Smooth muscle cell (in vitro differentiated cells): ENCODE data around the gene MAP2K7. TPM values are rescaled to one million over a fixed set of nuclear protein-coding genes. Genes with fewer than 3 reads are reported as not detected.
"Not testable (repeated sequence)": the region's sequence is repeated elsewhere in the genome, so short reads cannot be mapped to it uniquely, and the experiment has no call there.

Source experiments
- DNase-seq: peaks from one replicate; lab custom pipeline; 2025; ENCODE audit not compliant: unreplicated experiment; lab: John Stamatoyannopoulos, UW
- H2AFZ ChIP-seq: fragments of 200-600 bp; sonication (generic); 2 replicates; pipeline ENCODE4 v1.6.0; 2016; ENCODE audit warnings: antibody characterized with exemption, low read depth, mild to moderate bottlenecking
- H3F3A ChIP-seq: fragments of 200-600 bp; sonication (generic); 2 replicates; pipeline ENCODE4 v1.6.0; 2017; ENCODE audit warnings: antibody characterized with exemption, low read depth
- H3K27ac ChIP-seq: fragments of 200-600 bp; sonication (generic); 2 replicates; pipeline ENCODE4 v1.5.1; 2016; ENCODE audit warnings: low read depth, mild to moderate bottlenecking
- H3K27me3 ChIP-seq: fragments of 200-600 bp; sonication (generic); 2 replicates; pipeline ENCODE4 v1.6.1; 2016; ENCODE audit warnings: low read depth, mild to moderate bottlenecking
- H3K36me3 ChIP-seq: fragments of 200-600 bp; sonication (generic); 2 replicates; pipeline ENCODE4 v1.5.1; 2016; ENCODE audit warnings: low read depth
- H3K4me1 ChIP-seq: fragments of 200-600 bp; sonication (generic); 2 replicates; pipeline ENCODE4 v1.5.1; 2016; ENCODE audit warnings: low read depth
- H3K4me2 ChIP-seq: fragments of 200-600 bp; sonication (generic); 2 replicates; pipeline ENCODE4 v1.6.0; 2016; ENCODE audit warnings: mild to moderate bottlenecking
- H3K4me3 ChIP-seq: fragments of 200-600 bp; sonication (generic); 2 replicates; pipeline ENCODE4 v1.5.1; 2016; ENCODE audit warnings: mild to moderate bottlenecking
- H3K79me2 ChIP-seq: fragments of 200-600 bp; sonication (generic); 2 replicates; pipeline ENCODE4 v1.6.0; 2016; ENCODE audit warnings: low read depth, mild to moderate bottlenecking
- H3K9ac ChIP-seq: fragments of 200-600 bp; sonication (generic); 2 replicates; pipeline ENCODE4 v1.6.0; 2016; ENCODE audit warnings: low read depth
- H3K9me3 ChIP-seq: fragments of 200-600 bp; sonication (generic); replicated peaks from 2 replicates; pipeline ENCODE4 v1.5.1; 2016; ENCODE audit warnings: low read depth
- H4K20me1 ChIP-seq: fragments of 200-600 bp; sonication (generic); 2 replicates; pipeline ENCODE4 v1.6.0; 2016; ENCODE audit warnings: low read depth
- CTCF ChIP-seq: fragments of 200-600 bp; sonication (generic); IDR thresholded peaks from 2 replicates; pipeline ENCODE4 v1.5.1; 2017; ENCODE audit warnings: borderline replicate concordance, mild to moderate bottlenecking, antibody characterized with exemption; ENCODE audit not compliant: insufficient read depth, poor library complexity, severe bottlenecking
- WGBS: methylation state at CpG from one replicate; pipeline ENCODE4 v1.1.7; 2016; ENCODE audit warnings: low lambda C conversion rate; 5-methylcytosine and 5-hydroxymethylcytosine counted together
- polyA plus RNA-seq: library from polyadenylated mRNA; unstranded; fragments of >200 nt; fragmentation: Nextera tagmentation; extraction: Ambion mirVana; gene quantifications from 2 replicates; pipeline ENCODE4 v1.2.1, GENCODE V29; 2016
- total RNA-seq: library from RNA; depleted of rRNA; stranded (reverse); fragments of >200 nt; gene quantifications from 2 replicates; pipeline ENCODE4 v1.2.3, GENCODE V29; 2014

MAP2K7 gene
- total and polyA plus RNA-seq, 2 experiments from 2014 or later: 6.7 to 9.2 TPM

GRCh38 chr19:7856679-7857663, 46.7 kb upstream of the MAP2K7 start:
- H3K27ac ChIP-seq: no peak overlapping the region
- H3K9ac ChIP-seq: no peak overlapping the region
- peaks cover 15% of the 10 kb centered on the region for H3K27me3 ChIP-seq
- TF ChIP-seq CTCF: no peak
- no peak for DNase-seq
- H3F3A ChIP-seq: no peaks in the 10 kb centered on the region
- H3K4me2 ChIP-seq: no peak overlapping the region
- H3K79me2 ChIP-seq: no peaks in the 10 kb centered on the region
- H4K20me1 ChIP-seq: no peaks in the 10 kb centered on the region
- no peak overlapping the region for H3K4me3 ChIP-seq
- 84% methylated on average over 29 of the region's 38 CpGs for WGBS
- H3K9me3 ChIP-seq: no peaks in the 10 kb centered on the region
- peaks cover 15% of the 10 kb centered on the region for H3K4me1 ChIP-seq
- H2AFZ ChIP-seq: no peak overlapping the region
- no peaks in the 10 kb centered on the region for H3K36me3 ChIP-seq

GRCh38 chr19:7857727-7858108, 46.0 kb upstream of the MAP2K7 start:
- Histone ChIP-seq H3K4me1 (peaks cover 17% of the 10 kb centered on the region), H2AFZ (no peak overlapping the region), H3K27me3 (peaks cover 21% of the 10 kb centered on the region), H3K27ac (no peak overlapping the region), H3K36me3 (no peaks in the 10 kb centered on the region), H4K20me1 (no peaks in the 10 kb centered on the region), H3K4me2 (no peak overlapping the region), H3K4me3 (no peak overlapping the region), H3K9me3 (no peaks in the 10 kb centered on the region), H3K9ac (no peak overlapping the region), H3K79me2 (no peaks in the 10 kb centered on the region), H3F3A (no peaks in the 10 kb centered on the region)
- WGBS: 73% methylated on average over 5 of the region's 8 CpGs
- TF ChIP-seq CTCF: no peak
- DNase-seq: no peak

- no peaks in the 10 kb centered on the region for H4K20me1 ChIP-seq
- peaks cover 26% of the 10 kb centered on the region for H3K27me3 ChIP-seq
- no peaks in the 10 kb centered on the region for H3F3A ChIP-seq
- no peak overlapping the region for H3K27ac ChIP-seq
- no peak overlapping the region for H3K9ac ChIP-seq
- peaks cover 17% of the 10 kb centered on the region for H3K4me1 ChIP-seq
- H3K36me3 ChIP-seq: no peaks in the 10 kb centered on the region
- H3K9me3 ChIP-seq: no peaks in the 10 kb centered on the region
- H3K4me3 ChIP-seq: no peak overlapping the region
- no peak overlapping the region for H2AFZ ChIP-seq
- H3K4me2 ChIP-seq: no peak overlapping the region
- no peaks in the 10 kb centered on the region for H3K79me2 ChIP-seq
- no peak for DNase-seq
- TF ChIP-seq CTCF: no peak
- 18% methylated on average over 12 of the region's 29 CpGs for WGBS
These were observed 45.4 kb upstream of the MAP2K7 start for GRCh38 chr19:7858109-7858770.

GRCh38 chr19:7859087-7859486, 44.6 kb upstream of the MAP2K7 start:
- not testable (repeated sequence) for DNase-seq, H3K4me2 ChIP-seq, H3K79me2 ChIP-seq, H4K20me1 ChIP-seq, H3K9me3 ChIP-seq, H3K9ac ChIP-seq, H3K27ac ChIP-seq, H3K36me3 ChIP-seq, H3K4me3 ChIP-seq, H2AFZ ChIP-seq, H3F3A ChIP-seq
- WGBS: 94% methylated on average over 7 of the region's 8 CpGs
- peaks cover 35% of the 10 kb centered on the region for H3K27me3 ChIP-seq
- H3K4me1 ChIP-seq: peaks cover 17% of the 10 kb centered on the region
